T-helper 1 cell treated with Interleukin-12 subunit alpha and Interleukin-12 subunit beta and Interleukin-4 antibody, amounts not matched to agents 30 μg/mL and 1 μg/mL, for 36 hours (primary cell): ENCODE results near the gene RIPPLY2.
"Not testable (repeated sequence)": the region's sequence is repeated elsewhere in the genome, so short reads cannot be mapped to it uniquely, and the experiment has no call there.

Experiments
- H3K27ac Mint-ChIP-seq: one replicate; pipeline ENCODE4 v1.8.0; 2021; ENCODE audit warnings: mild to moderate bottlenecking, mixed read lengths
- H3K27me3 Mint-ChIP-seq: one replicate; pipeline ENCODE4 v1.8.0; 2021; ENCODE audit warnings: low read depth, mixed read lengths
- H3K36me3 Mint-ChIP-seq: one replicate; pipeline ENCODE4 v1.8.0; 2021; ENCODE audit warnings: low read depth, mixed read lengths
- H3K4me1 Mint-ChIP-seq: one replicate; pipeline ENCODE4 v1.8.0; 2021; ENCODE audit warnings: low read depth, mixed read lengths
- H3K4me3 Mint-ChIP-seq: one replicate; pipeline ENCODE4 v1.8.0; 2021; ENCODE audit warnings: mild to moderate bottlenecking, moderate library complexity, mixed read lengths
- H3K9me3 Mint-ChIP-seq: one replicate; pipeline ENCODE4 v1.8.0; 2021; ENCODE audit warnings: mixed read lengths

Gene RIPPLY2

DNA sequence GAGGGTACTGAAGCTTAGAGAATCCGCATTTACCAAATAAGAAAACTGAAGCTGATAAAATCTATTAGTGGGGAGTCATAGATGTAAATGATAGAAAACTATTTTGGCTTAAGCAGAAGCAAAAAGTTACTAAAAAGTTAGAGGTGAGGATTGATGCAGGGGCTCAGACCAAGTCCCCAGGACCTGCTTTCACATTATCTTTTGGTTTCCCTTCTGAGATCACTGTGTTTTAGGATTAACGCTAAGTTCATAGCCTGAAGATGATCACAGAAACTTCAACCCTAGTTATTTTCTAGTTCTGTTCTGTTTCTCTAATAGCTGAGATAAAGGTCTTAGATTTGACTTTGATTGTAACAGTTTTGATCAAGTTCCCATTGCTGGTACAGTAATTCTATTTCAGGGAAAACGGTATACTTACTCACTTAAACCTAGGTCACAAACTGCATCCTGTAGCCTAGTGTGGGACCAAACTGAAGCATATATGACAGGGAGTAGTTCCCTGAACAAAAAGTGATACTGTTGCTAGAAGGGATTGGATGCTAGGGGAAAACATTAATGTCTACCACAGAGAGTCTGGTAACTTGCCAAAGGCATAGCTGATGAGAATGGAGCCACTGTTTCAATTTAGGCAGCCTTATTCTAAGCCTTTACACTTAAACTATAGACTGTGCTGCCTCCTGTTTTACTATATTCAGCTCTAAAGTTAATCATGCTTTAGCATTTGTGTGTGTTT, 19.4 kb downstream of the RIPPLY2 start:
- H3K36me3 Mint-ChIP-seq = peaks cover 17% of the 10 kb centered on the region
- H3K4me3 Mint-ChIP-seq = no peak overlapping the region
- no peaks in the 10 kb centered on the region for H3K27me3 Mint-ChIP-seq
- no peak overlapping the region for H3K27ac Mint-ChIP-seq
- peaks cover 16% of the 10 kb centered on the region for H3K4me1 Mint-ChIP-seq
- peaks cover 11% of the 10 kb centered on the region for H3K9me3 Mint-ChIP-seq

DNA sequence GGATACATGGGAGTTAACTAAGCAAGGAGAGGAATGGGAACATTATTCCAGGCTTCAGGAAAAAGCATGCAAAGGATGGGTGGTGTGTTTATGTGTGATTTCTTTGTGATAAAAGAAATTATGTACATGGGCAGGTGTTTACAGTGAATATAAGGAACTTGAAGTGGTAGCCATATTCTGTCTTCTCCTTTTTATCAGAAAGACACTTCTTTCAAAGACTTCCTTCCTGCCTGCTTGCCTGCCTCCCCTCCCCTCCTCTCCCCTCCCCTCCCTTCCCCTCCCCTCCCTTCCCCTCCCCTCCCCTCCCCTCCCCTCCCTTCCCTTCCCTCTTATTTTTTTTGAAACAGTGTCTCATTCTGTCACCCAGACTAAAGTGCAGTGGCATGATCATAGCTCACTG, 20.7 kb downstream of the RIPPLY2 start:
- Mint-ChIP-seq H3K4me3 (no peak overlapping the region), H3K27ac (no peak overlapping the region), H3K4me1 (peaks cover 14% of the 10 kb centered on the region), H3K9me3 (no peaks in the 10 kb centered on the region), H3K36me3 (peaks cover 5% of the 10 kb centered on the region), H3K27me3 (no peaks in the 10 kb centered on the region)

DNA sequence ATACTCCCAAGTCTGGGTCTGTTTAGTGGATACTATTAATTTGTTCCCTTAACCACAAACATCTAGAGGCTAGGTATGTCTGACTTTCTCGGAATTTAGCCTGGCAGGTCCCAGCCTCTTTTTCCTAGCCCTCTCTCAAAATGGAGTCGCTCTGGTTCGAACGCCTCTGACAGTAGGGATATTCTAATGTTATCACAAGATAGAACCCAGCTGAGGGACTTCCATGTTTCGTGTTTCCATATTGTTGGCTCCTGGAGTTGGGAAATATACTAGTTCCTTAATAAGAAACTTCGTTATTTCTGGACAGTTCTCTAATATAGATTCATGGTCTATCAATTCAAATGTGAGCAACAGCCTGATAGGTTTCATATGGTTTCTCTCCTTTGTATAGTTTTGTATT, 22.7 kb downstream of the RIPPLY2 start:
- H3K4me3 Mint-ChIP-seq = no peak overlapping the region

DNA sequence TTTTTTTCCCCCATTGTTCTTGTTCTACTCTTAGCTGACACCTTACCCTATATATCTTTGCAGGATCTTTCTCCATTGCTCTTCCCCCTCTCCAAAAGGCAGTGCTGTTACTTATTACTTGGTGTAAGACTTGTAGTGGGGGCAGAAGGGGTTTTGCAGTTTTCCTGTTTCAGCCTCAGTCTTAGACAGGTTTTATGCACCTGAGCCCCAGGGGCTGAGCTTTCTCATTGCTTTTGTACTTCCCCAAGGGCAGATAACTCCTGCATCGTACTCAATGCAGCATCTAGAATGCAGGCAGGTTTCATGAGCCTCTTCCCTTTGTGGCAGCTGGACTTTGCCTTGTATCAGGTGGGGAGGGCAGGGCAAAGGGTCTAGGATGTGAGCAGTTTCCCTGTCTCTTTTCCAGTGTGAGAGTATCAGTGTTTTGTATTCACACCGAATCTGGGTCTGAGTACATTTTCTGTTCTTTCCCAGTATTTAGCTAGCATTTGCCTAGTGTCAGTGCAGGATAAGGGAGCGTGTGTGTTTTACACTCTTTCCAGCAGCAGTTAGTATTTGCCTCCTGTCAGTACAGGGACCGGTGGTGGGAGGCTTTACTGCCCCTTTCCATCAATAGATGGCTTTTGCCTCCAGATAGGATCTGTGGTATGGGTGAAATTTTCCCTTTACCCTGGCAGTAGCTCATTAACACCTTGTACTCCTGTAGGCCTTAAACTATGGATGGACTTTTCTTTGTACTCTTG, 25.9 kb downstream of the RIPPLY2 start:
- H3K27ac Mint-ChIP-seq = no peak overlapping the region

More for the DNA sequence above, 22.7 kb downstream of the RIPPLY2 start:
- Mint-ChIP-seq H3K27ac (no peak overlapping the region), H3K9me3 (no peaks in the 10 kb centered on the region), H3K36me3 (no peaks in the 10 kb centered on the region), H3K27me3 (no peaks in the 10 kb centered on the region), H3K4me1 (peaks cover 15% of the 10 kb centered on the region)

DNA sequence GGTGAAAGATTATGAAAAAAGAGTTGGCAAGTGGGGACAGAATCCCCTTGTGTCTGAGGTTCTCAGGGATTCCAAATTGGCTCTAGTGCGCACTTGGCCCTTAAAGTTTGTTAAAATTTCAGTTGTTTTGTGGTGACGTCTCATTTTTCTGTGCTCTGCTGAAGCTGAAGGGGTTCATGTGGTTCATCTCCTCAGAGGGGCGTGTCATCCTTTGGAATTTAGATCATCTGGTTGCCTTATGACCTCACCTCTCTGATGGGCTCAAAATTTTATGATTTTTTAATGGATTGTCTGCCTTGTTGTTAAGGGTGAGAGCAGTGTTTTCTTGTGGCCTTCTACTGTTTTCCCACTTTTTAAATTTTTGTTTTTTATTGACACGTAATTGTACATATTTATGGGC, 26.6 kb downstream of the RIPPLY2 start:
- Mint-ChIP-seq H3K36me3 (no peaks in the 10 kb centered on the region), H3K27ac (no peak overlapping the region), H3K4me3 (no peak overlapping the region), H3K27me3 (no peaks in the 10 kb centered on the region), H3K4me1 (peaks cover 6% of the 10 kb centered on the region), H3K9me3 (no peaks in the 10 kb centered on the region)

More for the DNA sequence above, 25.9 kb downstream of the RIPPLY2 start:
- no peaks in the 10 kb centered on the region for H3K9me3 Mint-ChIP-seq
- no peaks in the 10 kb centered on the region for H3K36me3 Mint-ChIP-seq
- peaks cover 8% of the 10 kb centered on the region for H3K4me1 Mint-ChIP-seq
- no peaks in the 10 kb centered on the region for H3K27me3 Mint-ChIP-seq
- no peak overlapping the region for H3K4me3 Mint-ChIP-seq

DNA sequence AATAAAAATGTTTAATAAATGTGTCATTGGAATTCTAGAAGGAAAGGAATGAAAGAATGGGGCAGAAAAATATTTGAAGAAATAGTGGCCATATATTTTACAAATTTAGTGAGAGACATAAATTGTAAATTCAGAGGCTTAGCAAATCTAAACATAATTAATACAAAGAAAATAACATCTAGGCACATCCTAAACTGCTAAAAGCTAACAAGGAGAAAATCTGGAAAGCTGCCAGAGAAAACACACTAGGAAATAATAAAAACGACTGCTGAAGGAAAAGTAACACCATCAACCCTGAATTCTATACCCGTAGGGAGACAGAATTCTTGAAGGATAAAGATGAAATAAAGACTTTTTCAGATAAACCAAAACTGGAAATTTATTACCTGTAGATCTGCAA, 30.1 kb downstream of the RIPPLY2 start:
- Mint-ChIP-seq H3K27me3 (no peaks in the 10 kb centered on the region), H3K4me3 (no peak overlapping the region), H3K4me1 (peaks cover 4% of the 10 kb centered on the region), H3K36me3 (no peaks in the 10 kb centered on the region), H3K27ac (no peak overlapping the region), H3K9me3 (no peaks in the 10 kb centered on the region)

DNA sequence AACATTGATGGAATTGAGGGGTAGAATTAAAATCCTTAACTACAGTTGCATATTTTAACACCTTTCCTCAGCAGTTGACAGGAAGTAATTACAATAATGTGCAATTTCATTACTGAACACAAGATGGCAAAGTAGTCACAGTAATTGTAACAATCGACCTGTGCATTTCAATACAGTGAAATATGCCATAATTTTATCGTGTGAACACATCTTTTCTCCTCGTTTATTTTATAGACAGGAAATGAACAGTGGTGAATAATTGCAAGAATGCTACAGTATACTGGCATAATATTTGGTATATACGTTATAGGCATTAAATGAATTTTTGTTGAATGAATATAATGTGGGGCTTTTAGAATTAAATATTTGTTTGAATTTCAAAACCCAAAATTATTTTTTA, 31.4 kb downstream of the RIPPLY2 start:
- H3K27ac Mint-ChIP-seq = no peak overlapping the region
- no peaks in the 10 kb centered on the region for H3K27me3 Mint-ChIP-seq
- no peaks in the 10 kb centered on the region for H3K9me3 Mint-ChIP-seq

DNA sequence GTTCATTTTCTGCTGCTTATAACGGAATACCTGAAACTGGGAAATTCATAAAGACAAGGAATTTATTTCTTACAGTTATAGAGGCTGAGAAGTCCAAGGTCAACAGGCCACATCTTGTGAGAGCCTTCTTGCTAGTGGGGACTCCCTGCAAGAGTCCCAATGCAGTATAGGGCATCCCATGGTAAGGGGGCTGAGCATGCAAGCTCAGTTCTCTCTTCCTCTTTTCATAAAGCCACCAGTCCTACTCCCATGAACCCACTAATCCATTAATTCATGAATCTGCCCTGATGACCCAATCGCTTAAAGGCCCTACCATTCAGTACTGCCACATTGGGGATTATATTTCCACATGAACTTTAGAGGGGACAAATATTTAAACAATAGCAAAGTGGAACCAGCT, 32.8 kb downstream of the RIPPLY2 start:
- no peaks in the 10 kb centered on the region for H3K36me3 Mint-ChIP-seq
- H3K9me3 Mint-ChIP-seq = no peaks in the 10 kb centered on the region
- no peaks in the 10 kb centered on the region for H3K27me3 Mint-ChIP-seq
- no peak overlapping the region for H3K27ac Mint-ChIP-seq
- no peak overlapping the region for H3K4me3 Mint-ChIP-seq
- H3K4me1 Mint-ChIP-seq = peaks cover 2% of the 10 kb centered on the region

More for the DNA sequence above, 31.4 kb downstream of the RIPPLY2 start:
- no peaks in the 10 kb centered on the region for H3K36me3 Mint-ChIP-seq
- no peak overlapping the region for H3K4me3 Mint-ChIP-seq
- H3K4me1 Mint-ChIP-seq = peaks cover 4% of the 10 kb centered on the region

DNA sequence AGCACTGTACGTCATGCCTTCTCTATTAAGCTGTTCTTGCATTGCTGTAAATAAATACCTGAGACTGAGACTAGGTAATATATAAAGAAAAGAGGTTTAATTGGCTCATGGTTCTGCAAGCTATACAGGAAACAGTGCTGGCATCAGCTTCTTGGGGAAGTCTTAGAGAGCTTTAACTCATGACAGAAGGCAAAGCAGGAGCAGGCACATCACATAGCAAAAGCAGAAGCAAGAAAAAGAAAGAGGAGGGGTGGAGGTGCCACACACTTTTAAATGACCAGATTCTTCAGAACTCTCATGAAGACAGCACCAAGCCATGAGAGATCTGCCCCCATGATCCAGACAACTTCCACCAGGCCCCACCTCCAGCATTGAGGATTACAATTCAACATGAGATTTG, 36.5 kb downstream of the RIPPLY2 start:
- no peak overlapping the region for H3K27ac Mint-ChIP-seq
- H3K27me3 Mint-ChIP-seq = no peaks in the 10 kb centered on the region
- no peaks in the 10 kb centered on the region for H3K4me1 Mint-ChIP-seq
- H3K36me3 Mint-ChIP-seq = peaks cover 5% of the 10 kb centered on the region
- no peaks in the 10 kb centered on the region for H3K9me3 Mint-ChIP-seq
- H3K4me3 Mint-ChIP-seq = no peak overlapping the region

DNA sequence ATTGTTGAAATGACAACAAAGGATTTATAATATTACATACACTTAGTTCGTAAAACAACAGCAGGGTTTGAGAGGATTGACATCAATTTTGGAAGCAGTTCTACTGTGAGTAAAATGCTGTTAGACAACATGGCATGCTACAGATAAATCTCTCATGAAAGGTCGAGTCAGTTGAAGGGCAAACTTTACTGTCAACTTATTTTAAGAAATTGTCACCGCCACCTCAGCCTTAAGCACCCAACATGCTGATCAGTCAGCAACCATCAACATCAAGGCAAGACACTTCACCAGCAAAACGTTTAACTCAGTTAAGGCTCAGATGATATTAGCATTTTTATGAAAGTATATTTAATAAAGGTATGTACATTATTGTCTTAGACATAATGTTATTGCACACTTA, 37.4 kb downstream of the RIPPLY2 start:
- H3K4me3 Mint-ChIP-seq = no peak overlapping the region
- H3K27me3 Mint-ChIP-seq = no peaks in the 10 kb centered on the region
- no peak overlapping the region for H3K27ac Mint-ChIP-seq
- H3K9me3 Mint-ChIP-seq = no peaks in the 10 kb centered on the region
- no peaks in the 10 kb centered on the region for H3K4me1 Mint-ChIP-seq
- peaks cover 7% of the 10 kb centered on the region for H3K36me3 Mint-ChIP-seq

DNA sequence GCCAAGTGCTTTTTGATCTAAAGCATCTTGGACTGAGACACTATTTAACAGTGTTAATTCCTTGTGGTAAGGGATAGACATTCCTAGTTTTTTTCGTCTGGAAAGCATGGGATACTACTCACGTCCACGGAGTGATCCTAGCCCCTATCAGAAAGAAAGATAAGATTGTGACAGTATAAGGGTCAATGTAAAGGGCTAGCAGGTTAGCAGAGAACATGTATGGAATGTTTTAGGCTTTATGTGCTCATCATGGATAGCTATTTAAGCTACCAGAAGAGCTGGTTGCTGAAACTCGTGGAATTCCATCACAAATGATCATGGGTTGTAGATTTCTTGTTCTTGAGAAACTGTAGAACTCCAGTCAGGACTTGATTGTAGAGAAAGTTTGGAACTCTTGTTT, 38.4 kb downstream of the RIPPLY2 start:
- Mint-ChIP-seq H3K4me3 (no peak overlapping the region), H3K9me3 (peaks cover 6% of the 10 kb centered on the region), H3K27me3 (no peaks in the 10 kb centered on the region), H3K36me3 (peaks cover 14% of the 10 kb centered on the region), H3K4me1 (no peaks in the 10 kb centered on the region), H3K27ac (no peak overlapping the region)

DNA sequence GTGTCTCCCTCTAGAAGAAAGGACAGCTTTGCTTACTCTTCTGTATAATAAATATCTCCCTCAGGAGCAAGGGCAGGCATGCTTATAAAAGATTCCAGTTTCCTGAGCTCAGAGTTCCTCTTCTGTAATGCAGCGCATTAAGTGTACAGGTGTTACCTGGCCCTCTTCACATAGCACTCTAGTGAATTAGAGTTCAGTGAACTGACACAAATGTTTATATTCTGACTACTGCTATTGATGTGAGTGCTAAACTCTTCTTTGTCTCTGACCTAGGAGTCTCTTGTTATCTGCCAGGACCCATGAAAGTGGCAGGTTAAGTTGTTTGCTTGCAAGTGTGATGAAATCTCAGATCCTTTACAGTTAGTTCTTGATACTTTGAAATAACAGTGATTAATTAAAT, 39.9 kb downstream of the RIPPLY2 start:
- H3K4me1 Mint-ChIP-seq = no peaks in the 10 kb centered on the region
- H3K36me3 Mint-ChIP-seq = peaks cover 17% of the 10 kb centered on the region

DNA sequence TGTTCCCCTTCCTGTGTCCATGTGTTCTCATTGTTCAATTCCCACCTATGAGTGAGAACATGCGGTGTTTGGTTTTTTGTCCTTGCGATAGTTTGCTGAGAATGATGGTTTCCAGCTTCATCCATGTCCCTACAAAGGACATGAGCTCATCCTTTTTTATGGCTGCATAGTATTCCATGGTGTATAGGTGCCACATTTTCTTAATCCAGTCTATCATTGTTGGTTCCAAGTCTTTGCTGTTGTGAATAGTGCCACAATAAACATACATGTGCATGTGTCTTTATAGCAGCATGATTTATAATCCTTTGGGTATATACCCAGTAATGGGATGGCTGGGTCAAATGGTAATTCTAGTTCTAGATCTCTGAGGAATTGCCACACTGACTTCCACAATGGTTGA, 43.9 kb downstream of the RIPPLY2 start:
- not testable (repeated sequence) for H3K4me3 Mint-ChIP-seq, H3K4me1 Mint-ChIP-seq, H3K27me3 Mint-ChIP-seq, H3K27ac Mint-ChIP-seq
- Mint-ChIP-seq H3K36me3 (peaks cover 17% of the 10 kb centered on the region), H3K9me3 (peaks cover 14% of the 10 kb centered on the region)

More for the DNA sequence above, 39.9 kb downstream of the RIPPLY2 start:
- no peak overlapping the region for H3K4me3 Mint-ChIP-seq
- peaks cover 6% of the 10 kb centered on the region for H3K9me3 Mint-ChIP-seq
- no peak overlapping the region for H3K27ac Mint-ChIP-seq
- H3K27me3 Mint-ChIP-seq = no peaks in the 10 kb centered on the region

DNA sequence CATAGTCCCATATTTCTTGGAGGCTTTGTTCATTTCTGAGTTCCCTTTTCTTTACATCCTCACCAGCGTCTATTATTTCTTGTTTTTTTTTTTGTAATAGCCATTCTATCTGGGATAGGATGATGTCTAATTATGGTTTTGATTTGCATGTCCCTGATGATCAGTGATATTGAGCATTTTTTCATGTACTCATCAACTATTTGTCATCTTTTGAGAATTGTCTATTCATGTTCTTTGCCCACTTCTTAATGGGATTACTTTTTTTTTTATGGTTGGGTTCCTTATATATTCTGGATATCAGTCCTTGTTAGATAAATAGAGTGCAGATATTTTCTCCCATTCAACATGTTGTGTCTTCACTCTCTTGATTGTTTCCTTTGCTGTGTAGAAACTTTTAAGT, 48.5 kb downstream of the RIPPLY2 start:
- H3K27me3 Mint-ChIP-seq = no peaks in the 10 kb centered on the region
- peaks cover 38% of the 10 kb centered on the region for H3K9me3 Mint-ChIP-seq
- no peak overlapping the region for H3K27ac Mint-ChIP-seq
- H3K36me3 Mint-ChIP-seq = peaks cover 3% of the 10 kb centered on the region
- peaks cover 2% of the 10 kb centered on the region for H3K4me1 Mint-ChIP-seq
- H3K4me3 Mint-ChIP-seq = no peak overlapping the region

DNA sequence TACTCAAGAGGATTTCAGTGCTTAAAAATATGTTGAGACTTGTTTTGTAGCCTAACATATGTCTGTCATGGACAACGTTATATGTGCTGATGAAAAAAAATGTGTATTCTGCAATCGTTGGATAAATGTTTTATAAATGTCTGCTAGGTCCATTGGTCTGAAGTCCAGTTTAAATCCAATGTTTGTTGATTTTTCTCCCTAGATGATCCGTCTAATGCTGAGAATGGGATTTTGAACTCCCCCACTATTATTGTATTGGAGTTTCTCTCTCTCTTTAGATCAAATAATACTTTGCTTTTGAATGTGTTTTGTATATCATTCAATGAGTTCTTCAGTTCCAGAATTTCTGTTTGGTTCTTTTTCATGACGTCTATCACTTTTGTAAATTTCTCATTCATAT, 51.2 kb downstream of the RIPPLY2 start:
- Mint-ChIP-seq H3K27me3 (no peaks in the 10 kb centered on the region), H3K9me3 (peaks cover 43% of the 10 kb centered on the region), H3K4me1 (peaks cover 2% of the 10 kb centered on the region), H3K27ac (no peak overlapping the region), H3K4me3 (no peak overlapping the region), H3K36me3 (peaks cover 1% of the 10 kb centered on the region)
